Stimulated activated naive CD8-positive, alpha-beta T cell treated with anti-CD3 and anti-CD28 coated beads, Interleukin-15, amount 100 ng/mL, for 72 hours (primary cell): Measurements from ENCODE around the gene HOXC5.

Experiments
- ATAC-seq: fragments of 150-1000 bp; cut with Tn5 transposase; 2 replicates; pipeline ENCODE4 v1.10.0; 2021; ENCODE audit warnings: mild to moderate bottlenecking, moderate library complexity
- DNase-seq, 2 donors: peaks; one replicate each; pipeline ENCODE4 v3.0.0; 2021 to 2022
- H3K27ac Mint-ChIP-seq, 2 donors: one replicate each; pipeline ENCODE4 v1.8.0; 2022; ENCODE audit warnings: mild to moderate bottlenecking in 2 of 2, mixed read lengths in 2 of 2, moderate library complexity in 2 of 2
- H3K27me3 Mint-ChIP-seq: one replicate; pipeline ENCODE4 v1.8.0; 2022; ENCODE audit warnings: mixed read lengths
- H3K4me1 Mint-ChIP-seq: one replicate; pipeline ENCODE4 v1.8.0; 2022; ENCODE audit warnings: mild to moderate bottlenecking, mixed read lengths
- H3K4me3 Mint-ChIP-seq, 2 donors: one replicate each; pipeline ENCODE4 v1.8.0; 2022; ENCODE audit warnings: mild to moderate bottlenecking in 2 of 2, mixed read lengths in 2 of 2, moderate library complexity in 1 of 2
- H3K9me3 Mint-ChIP-seq, 2 donors: one replicate each; pipeline ENCODE4 v1.8.0; 2022; ENCODE audit warnings: mixed read lengths in 2 of 2

Gene HOXC5

DNA sequence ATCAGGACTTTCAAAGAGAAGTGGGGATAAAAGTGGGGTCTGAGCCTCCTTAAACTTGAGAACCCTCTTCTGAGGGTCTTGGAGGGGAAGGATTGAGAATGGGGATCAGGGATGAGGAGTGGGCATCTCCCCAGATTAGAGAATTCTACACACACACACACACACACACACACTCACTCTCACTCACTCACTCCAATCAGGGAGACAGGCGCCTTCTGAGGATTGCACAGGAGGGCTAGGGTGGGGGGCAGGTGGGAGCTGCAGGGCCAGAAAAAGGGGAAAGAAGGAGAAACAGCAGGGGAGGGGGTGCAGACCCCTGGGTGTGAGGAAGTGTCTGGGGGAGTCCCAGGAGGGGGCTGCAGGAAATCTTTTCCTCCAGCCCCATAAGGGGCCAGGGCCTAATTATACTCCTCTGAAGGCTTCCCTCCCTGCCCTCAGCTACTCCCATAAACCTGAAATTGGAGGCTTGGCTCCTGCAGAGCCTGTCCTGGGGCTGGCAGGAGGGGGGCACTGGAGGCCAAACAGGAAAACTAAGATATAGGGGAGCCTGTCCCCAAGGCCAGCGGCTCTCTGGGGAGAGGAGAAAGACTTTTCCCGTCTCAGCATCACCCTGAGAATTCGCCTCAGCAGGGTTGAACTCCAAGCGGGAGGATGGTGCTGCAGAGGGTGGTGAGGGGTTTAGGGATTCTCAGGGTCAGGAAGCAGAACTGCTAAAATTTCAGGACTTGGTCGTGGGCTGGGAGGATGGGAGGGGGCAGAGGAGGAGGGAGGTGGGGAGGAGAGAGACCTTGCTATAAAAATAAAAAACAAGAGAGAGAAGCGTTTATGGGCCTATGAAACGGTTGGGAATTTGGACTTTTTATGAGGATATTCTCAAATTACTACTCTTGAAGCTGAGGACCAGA lies 31.3 kb upstream of the HOXC5 start:
- DNase-seq (no peak), ATAC-seq (no peak)
- H3K9me3 Mint-ChIP-seq = no peaks in the 10 kb centered on the region
- peaks cover 100% of the 10 kb centered on the region for H3K27me3 Mint-ChIP-seq
- peaks cover 45% of the 10 kb centered on the region for H3K4me1 Mint-ChIP-seq
- no peak overlapping the region for H3K27ac Mint-ChIP-seq
- no peak overlapping the region for H3K4me3 Mint-ChIP-seq

- DNase-seq = no peak
- H3K27me3 Mint-ChIP-seq = peaks cover 100% of the 10 kb centered on the region
- H3K4me3 Mint-ChIP-seq = no peak overlapping the region
- no peaks in the 10 kb centered on the region for H3K9me3 Mint-ChIP-seq
- no peak overlapping the region for H3K27ac Mint-ChIP-seq
- ATAC-seq = no peak
- peaks cover 43% of the 10 kb centered on the region for H3K4me1 Mint-ChIP-seq
Observed at GRCh38 chr12:54002278-54002914, 30.5 kb upstream of the HOXC5 start.

- no peak overlapping the region for H3K4me3 Mint-ChIP-seq
- no peak overlapping the region for H3K27ac Mint-ChIP-seq
- ATAC-seq (no peak), DNase-seq (no peak)
- H3K4me1 Mint-ChIP-seq = peaks cover 38% of the 10 kb centered on the region
- peaks cover 100% of the 10 kb centered on the region for H3K27me3 Mint-ChIP-seq
- H3K9me3 Mint-ChIP-seq = no peaks in the 10 kb centered on the region
Observed at GRCh38 chr12:54002915-54003389, 29.9 kb upstream of the HOXC5 start.

DNA sequence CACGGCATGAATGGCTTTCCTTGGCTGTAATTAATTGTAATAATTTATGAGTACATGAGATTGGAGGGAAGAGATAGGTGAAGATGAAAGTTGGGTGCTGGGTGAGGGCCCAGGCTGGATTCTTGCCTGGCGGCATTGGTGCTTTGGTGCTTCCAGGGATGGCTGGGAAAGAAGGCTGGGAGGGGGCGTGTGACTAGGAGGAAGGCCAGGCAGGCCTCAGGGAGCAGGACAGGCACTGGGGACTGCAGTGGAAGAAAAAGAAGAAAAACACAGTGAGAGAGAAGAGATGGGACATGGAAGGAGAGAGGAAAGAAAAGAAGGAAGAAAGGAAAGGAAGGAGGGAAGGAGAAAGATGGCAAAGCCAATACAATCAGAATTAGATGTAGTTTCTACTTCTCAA lies 29.2 kb upstream of the HOXC5 start:
- Mint-ChIP-seq H3K27ac (no peak overlapping the region), H3K27me3 (peaks cover 100% of the 10 kb centered on the region), H3K4me3 (no peak overlapping the region), H3K9me3 (no peaks in the 10 kb centered on the region), H3K4me1 (peaks cover 38% of the 10 kb centered on the region)
- no peak for ATAC-seq
- no peak for DNase-seq

- no peak for DNase-seq
- H3K4me1 Mint-ChIP-seq = peaks cover 41% of the 10 kb centered on the region
- no peak overlapping the region for H3K27ac Mint-ChIP-seq
- ATAC-seq = no peak
- no peak overlapping the region for H3K4me3 Mint-ChIP-seq
- peaks cover 100% of the 10 kb centered on the region for H3K27me3 Mint-ChIP-seq
- H3K9me3 Mint-ChIP-seq = no peaks in the 10 kb centered on the region
Observed at GRCh38 chr12:54004063-54004840, 28.6 kb upstream of the HOXC5 start.

- peaks cover 100% of the 10 kb centered on the region for H3K27me3 Mint-ChIP-seq
- H3K4me3 Mint-ChIP-seq = peak overlapping the region; percentile 2 to 6
- no peak overlapping the region for H3K27ac Mint-ChIP-seq
- ATAC-seq (no peak), DNase-seq (no peak)
- no peaks in the 10 kb centered on the region for H3K9me3 Mint-ChIP-seq
- peaks cover 42% of the 10 kb centered on the region for H3K4me1 Mint-ChIP-seq
Observed at GRCh38 chr12:54004841-54005530, 27.9 kb upstream of the HOXC5 start.

GRCh38 chr12:54005531-54005852 lies 27.4 kb upstream of the HOXC5 start:
- peak overlapping the region; percentile 2 to 6 for H3K4me3 Mint-ChIP-seq
- peaks cover 100% of the 10 kb centered on the region for H3K27me3 Mint-ChIP-seq
- H3K9me3 Mint-ChIP-seq = no peaks in the 10 kb centered on the region
- ATAC-seq (no peak), DNase-seq (no peak)
- H3K27ac Mint-ChIP-seq = no peak overlapping the region
- H3K4me1 Mint-ChIP-seq = peaks cover 39% of the 10 kb centered on the region

- peak; percentile 74 for ATAC-seq
- H3K9me3 Mint-ChIP-seq = no peaks in the 10 kb centered on the region
- H3K4me1 Mint-ChIP-seq = peaks cover 41% of the 10 kb centered on the region
- DNase-seq = peak; percentile 83 to 85
- peak overlapping the region in 1 of 2 donors; percentile 92 for H3K27ac Mint-ChIP-seq
- peaks cover 100% of the 10 kb centered on the region for H3K27me3 Mint-ChIP-seq
- H3K4me3 Mint-ChIP-seq = peak overlapping the region; percentile 86 to 87
Observed at GRCh38 chr12:54005853-54006558, 26.8 kb upstream of the HOXC5 start.

GRCh38 chr12:54006559-54007220 lies 26.2 kb upstream of the HOXC5 start:
- peaks cover 48% of the 10 kb centered on the region for H3K4me1 Mint-ChIP-seq
- peaks cover 100% of the 10 kb centered on the region for H3K27me3 Mint-ChIP-seq
- ATAC-seq (no peak), DNase-seq (no peak)
- no peaks in the 10 kb centered on the region for H3K9me3 Mint-ChIP-seq
- H3K27ac Mint-ChIP-seq = no peak overlapping the region
- peak overlapping the region; percentile 86 to 87 for H3K4me3 Mint-ChIP-seq

DNA sequence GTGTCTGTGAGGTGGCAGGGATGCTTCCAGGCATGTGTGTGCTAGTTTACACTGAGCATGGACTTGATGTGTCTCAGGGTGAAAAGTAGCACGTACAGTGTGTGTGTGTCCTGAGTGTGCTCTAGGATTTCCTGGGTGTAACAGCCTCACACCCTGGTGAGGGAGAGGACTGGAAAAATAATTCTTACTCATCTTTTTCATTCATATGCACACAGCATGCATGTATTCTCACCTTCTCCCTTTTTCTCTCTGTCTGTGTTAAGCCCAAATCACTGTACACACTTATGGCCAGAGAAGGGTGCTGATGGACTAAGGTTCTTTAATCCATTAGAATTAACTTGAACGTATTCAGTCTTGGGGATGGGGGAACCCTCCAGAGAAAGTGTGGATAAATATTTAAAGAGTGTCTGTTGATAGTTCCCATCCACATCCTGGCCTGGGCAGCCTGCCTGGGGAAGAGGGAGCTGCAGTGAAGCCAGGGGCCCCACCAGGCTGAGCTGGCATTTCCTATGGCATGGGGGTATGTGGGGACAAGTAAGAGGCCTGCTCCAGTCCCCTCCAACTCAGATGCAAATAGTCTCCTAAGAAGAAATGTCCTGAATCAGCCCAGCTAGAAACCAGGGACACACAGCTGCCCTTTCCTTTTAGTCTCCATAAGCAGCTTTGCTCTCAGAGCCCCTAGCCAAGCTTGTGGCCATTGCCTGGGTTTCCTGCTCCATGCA lies 25.2 kb upstream of the HOXC5 start:
- no peak overlapping the region for H3K27ac Mint-ChIP-seq
- ATAC-seq = no peak
- peaks cover 100% of the 10 kb centered on the region for H3K27me3 Mint-ChIP-seq
- peaks cover 46% of the 10 kb centered on the region for H3K4me1 Mint-ChIP-seq
- H3K9me3 Mint-ChIP-seq = no peaks in the 10 kb centered on the region
- no peak overlapping the region for H3K4me3 Mint-ChIP-seq
- no peak for DNase-seq

- ATAC-seq (no peak), DNase-seq (no peak)
- peaks cover 45% of the 10 kb centered on the region for H3K4me1 Mint-ChIP-seq
- peak overlapping the region in 1 of 2 donors; percentile 13 for H3K4me3 Mint-ChIP-seq
- no peaks in the 10 kb centered on the region for H3K9me3 Mint-ChIP-seq
- H3K27ac Mint-ChIP-seq = peak overlapping the region in 1 of 2 donors; percentile 8
- peaks cover 100% of the 10 kb centered on the region for H3K27me3 Mint-ChIP-seq
Observed at GRCh38 chr12:54008260-54008552, 24.6 kb upstream of the HOXC5 start.

GRCh38 chr12:54009171-54010052 lies 23.4 kb upstream of the HOXC5 start:
- peak; percentile 30 for ATAC-seq
- no peak for DNase-seq
- Mint-ChIP-seq H3K9me3 (no peaks in the 10 kb centered on the region), H3K4me1 (peaks cover 49% of the 10 kb centered on the region), H3K4me3 (peak overlapping the region; percentile 57 to 66), H3K27me3 (peaks cover 100% of the 10 kb centered on the region), H3K27ac (no peak overlapping the region)
